ENCODE measurements around the gene GEMIN4. TPM values are rescaled to one million over a fixed set of nuclear protein-coding genes. Genes with fewer than 3 reads are reported as not detected.

Gene GEMIN4
- total and polyA plus RNA-seq, 10 of the 15 experiments (the other 5 are each of a cell fraction or from before 2014, with no cell fraction given) = 2.4 to 55.6 (median 34.5) TPM

- no peak for TF ChIP-seq ASH2L (IDR thresholded peaks at IDR 0.05; ENCODE audit: borderline replicate concordance, low read depth)
- no peak for TF ChIP-seq MAX (IDR thresholded peaks at IDR 0.05; ENCODE audit: low read depth, low read length)
- no peak for TF ChIP-seq EZH2 (IDR thresholded peaks at IDR 0.05; ENCODE audit: borderline replicate concordance, control insufficient read depth, low read depth, low read length)
- TF ChIP-seq MEF2B (IDR thresholded peaks at IDR 0.05; ENCODE audit: partially characterized antibody, poor library complexity, severe bottlenecking) = no peak
- TF ChIP-seq ZNF217 (IDR thresholded peaks at IDR 0.05) = no peak
- TF ChIP-seq E2F8 (IDR thresholded peaks at IDR 0.05; ENCODE audit: low read depth, partially characterized antibody) = no peak
- TF ChIP-seq TBL1XR1 (IDR thresholded peaks at IDR 0.05; ENCODE audit: low read depth, low read length) = no peak
Measured at GRCh38 chr17:798246-798645, 46.2 kb upstream of the GEMIN4 start (continued).

- intact Hi-C loops (cut with micrococcal nuclease; ENCODE audit: unreplicated experiment) (no loop called here), in situ Hi-C loops (cut with MboI) (loop anchor here (5.0 kb wide), 1 partner anchor 190 kb away; no protein-coding TSS in a partner anchor)
- Histone ChIP-seq H3K36me3 (ENCODE audit: control insufficient read depth in 2 of 2, insufficient read depth in 2 of 2, low read length in 1 of 2) (peaks cover 0 to 3% of the 10 kb centered on the region in 2 experiments; a peak in 2 of 4 replicates), H3K79me2 (ENCODE audit: control insufficient read depth, insufficient read depth, low read length) (no peaks in the 10 kb centered on the region), H2AFZ (ENCODE audit: control insufficient read depth, low read depth, low read length) (no peak overlapping the region), H3K4me2 (ENCODE audit: control insufficient read depth, insufficient read depth) (no peak overlapping the region), H3K4me3 (no peak overlapping the region), H3K4me1 (ENCODE audit: control insufficient read depth, insufficient read depth, low read length) (no peaks in the 10 kb centered on the region), H4K20me1 (ENCODE audit: control insufficient read depth, insufficient read depth) (no peaks in the 10 kb centered on the region), H3K9ac (ENCODE audit: control insufficient read depth, insufficient read depth, low read length) (no peak overlapping the region), H3K9me3 (replicated peaks; ENCODE audit: control insufficient read depth, insufficient read depth, low read length) (no peaks in the 10 kb centered on the region), H3K27me3 (replicated peaks in 1 of 2; ENCODE audit: control insufficient read depth in 2 of 2, insufficient read depth in 2 of 2, low read length in 1 of 2) (no peaks in the 10 kb centered on the region), H3K27ac (ENCODE audit: control insufficient read depth, insufficient read depth) (no peak overlapping the region)
- no peak for TF ChIP-seq RUNX3 (IDR thresholded peaks at IDR 0.05; ENCODE audit: low read length)
- ChIA-PET CTCF (interaction anchor here (6.1 kb wide), 1 partner anchor 183 kb away, joined by 61 read pairs; the partner anchor contains the start of gene NXN), POLR2A (interaction anchor here (0.6 kb wide), 1 partner anchor 199 kb away, joined by 3 read pairs; no protein-coding TSS in a partner anchor), SMC1A (ENCODE audit: uncharacterized antibody, unreplicated experiment) (interaction anchor here (1.1 kb wide), 1 partner anchor 183 kb away, joined by 5 read pairs; the partner anchor contains the start of gene NXN), RAD21 (ENCODE audit: unreplicated experiment) (interaction anchor here (0.8 kb wide), 1 partner anchor 183 kb away, joined by 5 read pairs; the partner anchor contains the start of gene NXN)
- no peak for ATAC-seq
- DNase-seq (ENCODE audit: low read depth, low spot score) = no peak
- no peak for FAIRE-seq
- 87% methylated on average over 22 of the region's 22 CpGs for WGBS (ENCODE audit: insufficient coverage, insufficient replicate concordance, low lambda C conversion rate, missing lambda C conversion rate)
- no TSS peak for BruUV-seq (replicated peaks)
Measured at GRCh38 chr17:797236-797840, 45.3 kb upstream of the GEMIN4 start.
